H9 (cell line): Measurements from ENCODE around the gene SLC22A15. TPM values are rescaled to one million over a fixed set of nuclear protein-coding genes. Genes with fewer than 3 reads are reported as not detected.
A peak's percentile ranks its signal among the peaks of the same experiment; 100 is the strongest.

Experiments used
- DNase-seq: peaks from one replicate; pipeline ENCODE4 v3.0.0-alpha.2; 2017
- H2AFZ ChIP-seq: one replicate; pipeline ENCODE4 v1.6.1; 2013; ENCODE audit warnings: mild to moderate bottlenecking, low read length, control low read depth, moderate library complexity
- H2AK5ac ChIP-seq: 2 replicates; pipeline ENCODE4 v1.6.1; 2013; ENCODE audit warnings: low read length, control low read depth, mixed read lengths; ENCODE audit not compliant: insufficient read length
- H2BK120ac ChIP-seq: one replicate; pipeline ENCODE4 v1.6.1; 2013; ENCODE audit warnings: low read depth, mild to moderate bottlenecking, low read length, control low read depth, inconsistent platforms; ENCODE audit not compliant: poor library complexity, severe bottlenecking
- H2BK12ac ChIP-seq: 2 replicates; pipeline ENCODE4 v1.6.1; 2013; ENCODE audit warnings: low read length, control low read depth, mixed read lengths, low read depth; ENCODE audit not compliant: insufficient read length
- H2BK15ac ChIP-seq: 2 replicates; pipeline ENCODE4 v1.6.1; 2013; ENCODE audit warnings: low read depth, low read length, control low read depth
- H2BK20ac ChIP-seq: one replicate; pipeline ENCODE4 v1.6.1; 2013; ENCODE audit warnings: low read depth, mild to moderate bottlenecking, low read length, control low read depth, inconsistent platforms; ENCODE audit not compliant: poor library complexity, severe bottlenecking
- H2BK5ac ChIP-seq: 2 replicates; pipeline ENCODE4 v1.6.1; 2013; ENCODE audit warnings: low read length, control low read depth, mixed read lengths; ENCODE audit not compliant: insufficient read length
- H3K14ac ChIP-seq: 2 replicates; pipeline ENCODE4 v1.6.1; 2013; ENCODE audit warnings: low read length, control low read depth; ENCODE audit not compliant: insufficient read depth
- H3K18ac ChIP-seq: 2 replicates; pipeline ENCODE4 v1.6.1; 2013; ENCODE audit warnings: low read depth, mild to moderate bottlenecking, mixed read lengths, low read length, control low read depth; ENCODE audit not compliant: insufficient read length
- H3K23ac ChIP-seq: 2 replicates; pipeline ENCODE4 v1.6.1; 2013; ENCODE audit warnings: low read length, control low read depth, mixed read lengths, low read depth; ENCODE audit not compliant: insufficient read length
- H3K23me2 ChIP-seq: 2 replicates; pipeline ENCODE4 v1.6.1; 2013; ENCODE audit warnings: low read depth, mild to moderate bottlenecking, mixed read lengths, low read length, control low read depth; ENCODE audit not compliant: insufficient read length, poor library complexity, severe bottlenecking
- H3K27ac ChIP-seq: 2 replicates; pipeline ENCODE4 v1.5.1; 2013; ENCODE audit warnings: low read length, control low read depth, mixed read lengths, low read depth; ENCODE audit not compliant: insufficient read length
- H3K27me3 ChIP-seq: 2 replicates; pipeline ENCODE4 v1.6.1; 2013; ENCODE audit warnings: low read length, control low read depth, inconsistent platforms; ENCODE audit not compliant: insufficient read depth
- H3K4ac ChIP-seq: 2 replicates; pipeline ENCODE4 v1.6.1; 2013; ENCODE audit warnings: low read depth, mild to moderate bottlenecking, control low read depth, inconsistent platforms, low read length, moderate library complexity
- H3K4me1 ChIP-seq: 2 replicates; pipeline ENCODE4 v1.6.1; 2013; ENCODE audit warnings: low read length, control low read depth, inconsistent platforms; ENCODE audit not compliant: insufficient read depth
- H3K4me2 ChIP-seq: 2 replicates; pipeline ENCODE4 v1.6.1; 2013; ENCODE audit warnings: low read length, control low read depth, mixed read lengths; ENCODE audit not compliant: insufficient read length, insufficient read depth
- H3K56ac ChIP-seq: 2 replicates; pipeline ENCODE4 v1.6.1; 2013; ENCODE audit warnings: low read depth, mild to moderate bottlenecking, mixed read lengths, low read length, control low read depth; ENCODE audit not compliant: insufficient read length
- H3K79me1 ChIP-seq: 2 replicates; pipeline ENCODE4 v1.6.1; 2013; ENCODE audit warnings: low read depth, mild to moderate bottlenecking, moderate library complexity, low read length, control low read depth, inconsistent platforms; ENCODE audit not compliant: insufficient read depth, poor library complexity, severe bottlenecking
- H3K79me2 ChIP-seq: 2 replicates; pipeline ENCODE4 v1.6.1; 2013; ENCODE audit warnings: low read length, control low read depth, inconsistent platforms; ENCODE audit not compliant: insufficient read depth
- H3K9ac ChIP-seq: 2 replicates; pipeline ENCODE4 v1.6.1; 2013; ENCODE audit warnings: low read length, control low read depth, mixed read lengths; ENCODE audit not compliant: insufficient read length; ENCODE audit errors: extremely low read depth
- H3K9me3 ChIP-seq: one replicate; pipeline ENCODE4 v1.6.1; 2013; ENCODE audit warnings: low read depth, low read length, inconsistent platforms; ENCODE audit not compliant: control insufficient read depth
- H3T11ph ChIP-seq: one replicate; pipeline ENCODE4 v1.6.1; 2013; ENCODE audit warnings: mild to moderate bottlenecking, low read length, control low read depth, inconsistent platforms
- H4K20me1 ChIP-seq: one replicate; pipeline ENCODE4 v1.6.1; 2013; ENCODE audit not compliant: control insufficient read depth, insufficient read length, insufficient read depth
- H4K5ac ChIP-seq: 2 replicates; pipeline ENCODE4 v1.6.1; 2013; ENCODE audit warnings: low read depth, mild to moderate bottlenecking, mixed read lengths, low read length, control low read depth; ENCODE audit not compliant: insufficient read length
- H4K8ac ChIP-seq: replicated peaks from 2 replicates; pipeline ENCODE4 v1.6.1; 2013; ENCODE audit warnings: low read length, control low read depth, mixed read lengths, low read depth; ENCODE audit not compliant: insufficient read length
- H4K91ac ChIP-seq: 2 replicates; pipeline ENCODE4 v1.6.1; 2013; ENCODE audit warnings: low read depth, mild to moderate bottlenecking, moderate library complexity, mixed read lengths, low read length, control low read depth; ENCODE audit not compliant: insufficient read length
- H3K27ac Mint-ChIP-seq, 3 experiments: 2 replicates in 2 of 3; 3 replicates in 1 of 3; pipeline ENCODE4 v1.8.0; 2020 to 2021; ENCODE audit warnings: mixed read lengths in 3 of 3, mild to moderate bottlenecking in 1 of 3, moderate library complexity in 1 of 3
- H3K27me3 Mint-ChIP-seq: 2 replicates; pipeline ENCODE4 v1.8.0; 2021; ENCODE audit warnings: low read depth, mild to moderate bottlenecking, moderate library complexity, mixed read lengths
- H3K36me3 Mint-ChIP-seq, 3 experiments: 2 replicates in 2 of 3; 3 replicates in 1 of 3; pipeline ENCODE4 v1.8.0; 2020 to 2021; ENCODE audit warnings: low read depth in 3 of 3, mixed read lengths in 3 of 3; ENCODE audit not compliant: insufficient read depth in 1 of 3
- H3K4me1 Mint-ChIP-seq, 2 experiments: 2 replicates each; pipeline ENCODE4 v1.8.0; 2020; ENCODE audit warnings: mixed read lengths in 2 of 2
- H3K4me3 Mint-ChIP-seq, 2 experiments: 2 replicates in 1 of 2; 3 replicates in 1 of 2; pipeline ENCODE4 v1.8.0; 2020 to 2021; ENCODE audit warnings: mild to moderate bottlenecking in 2 of 2, mixed read lengths in 2 of 2, moderate library complexity in 1 of 2
- H3K9me3 Mint-ChIP-seq, 2 experiments: 2 replicates in 1 of 2; 3 replicates in 1 of 2; pipeline ENCODE4 v1.8.0; 2020; ENCODE audit warnings: mild to moderate bottlenecking in 2 of 2, mixed read lengths in 2 of 2, moderate library complexity in 1 of 2
- CTCF ChIP-seq: fragments of 200-600 bp; sonication (generic); conservative IDR thresholded peaks from 3 replicates; pipeline ENCODE4 v1.8.0; 2021; ENCODE audit warnings: antibody characterized with exemption, mild to moderate bottlenecking
- WGBS: extraction: QIAGEN DNeasy Blood & Tissue Kit; methylation state at CpG from one replicate; pipeline ENCODE4 v1.1.7; 2013; ENCODE audit warnings: missing lambda C conversion rate, low lambda C conversion rate, mixed read lengths; ENCODE audit not compliant: insufficient read length; ENCODE audit errors: extremely low coverage; 5-methylcytosine and 5-hydroxymethylcytosine counted together
- total RNA-seq: library from RNA; stranded (reverse); gene quantifications from 2 replicates; pipeline ENCODE4 v1.2.1, GENCODE V29; 2021

Gene SLC22A15
- total RNA-seq, 1 experiment from 2014 or later: 3.2 TPM

GRCh38 chr1:116002781-116003420 is 26.6 kb downstream of the SLC22A15 start:
- Histone ChIP-seq H3K4ac (no peak overlapping the region), H3K4me2 (no peak overlapping the region), H2BK12ac (no peak overlapping the region), H3K27me3 (no peaks in the 10 kb centered on the region), H4K91ac (no peak overlapping the region), H2AFZ (no peak overlapping the region), H3K27ac (no peak overlapping the region), H3K23ac (no peak overlapping the region), H3K14ac (no peak overlapping the region; the same call in 1 of the 2 replicates), H3K18ac (no peak overlapping the region), H2AK5ac (no peak overlapping the region), H2BK5ac (no peak overlapping the region), H2BK20ac (no peak overlapping the region), H4K8ac (no peak overlapping the region), H3K4me1 (peaks cover 4% of the 10 kb centered on the region; the same call in 1 of the 2 replicates), H2BK120ac (no peak overlapping the region), H4K20me1 (no peaks in the 10 kb centered on the region), H2BK15ac (no peak overlapping the region), H3K9ac (no peak overlapping the region), H3T11ph (no peak overlapping the region), H3K23me2 (no peaks in the 10 kb centered on the region), H3K79me1 (no peaks in the 10 kb centered on the region), H4K5ac (no peak overlapping the region), H3K79me2 (no peaks in the 10 kb centered on the region), H3K9me3 (no peaks in the 10 kb centered on the region), H3K56ac (no peak overlapping the region)
- Mint-ChIP-seq H3K36me3 (peaks cover 20 to 36% (median 24%) of the 10 kb centered on the region in 3 experiments), H3K27me3 (no peaks in the 10 kb centered on the region), H3K9me3 (peaks cover 9 to 11% of the 10 kb centered on the region in 2 experiments), H3K4me3 (no peak overlapping the region), H3K4me1 (peaks cover 7 to 16% of the 10 kb centered on the region in 2 experiments), H3K27ac (peak overlapping the region in 2 of 3 experiments; percentile 24 to 39; a peak in 1 of 7 replicates)
- DNase-seq: no peak
- no CpG with 5 or more reads among the region's 1 CpG for WGBS
- no peak for TF ChIP-seq CTCF
